DND-41 (cell line): ENCODE data around the gene RNF167.
A peak's percentile ranks its signal among the peaks of the same experiment; 100 is the strongest.

Experiments
- ATAC-seq: fragments of 200-7000 bp; cut with Tn5 transposase; 3 replicates; pipeline ENCODE4 v1.9.1; 2021; ENCODE audit warnings: low read depth; ENCODE audit not compliant: insufficient read depth
- DNase-seq: peaks from one replicate; pipeline ENCODE4 v3.0.0-alpha.2; 2020
- H2AFZ ChIP-seq: 2 replicates; pipeline ENCODE4 v1.6.0; 2012; ENCODE audit warnings: low read depth, low read length
- H3K27ac ChIP-seq: 2 replicates; pipeline ENCODE4 v1.5.1; 2012; ENCODE audit warnings: low read length, inconsistent platforms
- H3K27me3 ChIP-seq: fragments of 200-600 bp; sonication (generic); 2 replicates; pipeline ENCODE4 v1.6.0; 2012; ENCODE audit warnings: low read length, mild to moderate bottlenecking, inconsistent platforms; ENCODE audit not compliant: insufficient read depth, poor library complexity
- H3K36me3 ChIP-seq: 2 replicates; pipeline ENCODE4 v1.5.1; 2012; ENCODE audit warnings: low read length, inconsistent platforms; ENCODE audit not compliant: insufficient read depth
- H3K4me1 ChIP-seq: 2 replicates; pipeline ENCODE4 v1.5.1; 2012; ENCODE audit warnings: mild to moderate bottlenecking, low read length; ENCODE audit not compliant: insufficient read depth
- H3K4me2 ChIP-seq: 2 replicates; pipeline ENCODE4 v1.6.0; 2012; ENCODE audit warnings: mild to moderate bottlenecking, moderate library complexity, low read length, inconsistent platforms; ENCODE audit not compliant: insufficient read depth
- H3K4me3 ChIP-seq, 2 experiments: fragments of 200-600 bp in 1 of 2; shearing (Covaris generic) in 1 of 2; 2 replicates each; pipeline ENCODE4 v1.5.1; 2012 to 2016; ENCODE audit warnings: inconsistent platforms in 2 of 2, low read length in 2 of 2, mild to moderate bottlenecking in 2 of 2, low read depth in 1 of 2, moderate library complexity in 1 of 2
- H3K79me2 ChIP-seq: 2 replicates; pipeline ENCODE4 v1.6.0; 2012; ENCODE audit warnings: low read length, inconsistent platforms; ENCODE audit not compliant: insufficient read depth
- H3K9ac ChIP-seq: 2 replicates; pipeline ENCODE4 v1.6.0; 2012; ENCODE audit warnings: low read depth, mild to moderate bottlenecking, inconsistent platforms, low read length, moderate library complexity
- H3K9me3 ChIP-seq: 2 replicates; pipeline ENCODE4 v1.5.1; 2012; ENCODE audit warnings: low read length, moderate library complexity, mild to moderate bottlenecking, inconsistent platforms; ENCODE audit not compliant: insufficient read depth, severe bottlenecking
- H4K20me1 ChIP-seq: 2 replicates; pipeline ENCODE4 v1.6.0; 2012; ENCODE audit warnings: low read length; ENCODE audit not compliant: insufficient read depth
- CTCF ChIP-seq: IDR thresholded peaks from 2 replicates; pipeline ENCODE4 v1.5.1; 2012; ENCODE audit warnings: borderline replicate concordance, low read length, moderate library complexity, mild to moderate bottlenecking; ENCODE audit not compliant: poor library complexity, severe bottlenecking; ENCODE audit errors: extremely low read depth
- EZH2 ChIP-seq: IDR thresholded peaks from 3 replicates; pipeline ENCODE4 v1.6.1; 2012; ENCODE audit warnings: borderline replicate concordance, low read depth, mild to moderate bottlenecking, moderate library complexity, low read length, inconsistent platforms; ENCODE audit not compliant: severe bottlenecking

RNF167 gene

GRCh38 chr17:4934173-4934979, 5.7 kb upstream of the RNF167 start:
- H2AFZ ChIP-seq: no peak overlapping the region
- peaks cover 19% of the 10 kb centered on the region; the same call in 1 of the 2 replicates for H4K20me1 ChIP-seq
- TF ChIP-seq CTCF (no peak), EZH2 (no peak)
- no peak overlapping the region for H3K4me3 ChIP-seq
- H3K27me3 ChIP-seq: no peaks in the 10 kb centered on the region
- DNase-seq: no peak
- H3K9ac ChIP-seq: no peak overlapping the region
- ATAC-seq: peak; percentile 46
- H3K27ac ChIP-seq: no peak overlapping the region
- no peaks in the 10 kb centered on the region for H3K9me3 ChIP-seq
- peaks cover 14% of the 10 kb centered on the region for H3K4me1 ChIP-seq
- H3K36me3 ChIP-seq: peaks cover 25% of the 10 kb centered on the region
- no peak overlapping the region for H3K4me2 ChIP-seq
- H3K79me2 ChIP-seq: peaks cover 15% of the 10 kb centered on the region

- TF ChIP-seq EZH2: no peak
- TF ChIP-seq CTCF: no peak
- Histone ChIP-seq H3K27me3 (no peaks in the 10 kb centered on the region), H3K4me2 (no peak overlapping the region), H3K9me3 (no peaks in the 10 kb centered on the region), H3K4me3 (no peak overlapping the region), H3K9ac (no peak overlapping the region), H3K27ac (no peak overlapping the region), H3K79me2 (peaks cover 21% of the 10 kb centered on the region), H2AFZ (no peak overlapping the region), H3K36me3 (peaks cover 25% of the 10 kb centered on the region), H4K20me1 (peaks cover 19% of the 10 kb centered on the region; the same call in 1 of the 2 replicates), H3K4me1 (peaks cover 14% of the 10 kb centered on the region)
- no peak for DNase-seq
- ATAC-seq: no peak
These were observed 4.4 kb upstream of the RNF167 start for GRCh38 chr17:4935650-4936049.

GRCh38 chr17:4936436-4936835, 3.6 kb upstream of the RNF167 start:
- Histone ChIP-seq H3K4me2 (no peak overlapping the region), H3K27me3 (no peaks in the 10 kb centered on the region), H3K9ac (no peak overlapping the region), H3K9me3 (no peaks in the 10 kb centered on the region), H3K4me1 (peaks cover 21% of the 10 kb centered on the region), H3K79me2 (peaks cover 29% of the 10 kb centered on the region), H3K27ac (no peak overlapping the region), H3K36me3 (peaks cover 29% of the 10 kb centered on the region), H3K4me3 (no peak overlapping the region), H4K20me1 (peaks cover 25% of the 10 kb centered on the region; the same call in 1 of the 2 replicates), H2AFZ (no peak overlapping the region)
- ATAC-seq (no peak), DNase-seq (no peak)
- TF ChIP-seq CTCF: no peak
- TF ChIP-seq EZH2: no peak
